Inflammatory macrophage (primary cell): Measurements from ENCODE around the gene SLC51A.
"Not testable (repeated sequence)": the region's sequence is repeated elsewhere in the genome, so short reads cannot be mapped to it uniquely, and the experiment has no call there.

Source experiments
- DNase-seq, 2 donors: peaks; one replicate each; pipeline ENCODE4 v3.0.0-alpha.2; 2020 to 2022
- total RNA-seq, 18 experiments: gene quantifications; one replicate each; lab custom pipeline; 2026; ENCODE audit warnings: mixed read lengths in 6 of 18, inconsistent platforms in 2 of 18; lab: John Stamatoyannopoulos, UW

The SLC51A gene
- 0 to 0.30 (median 0.07) reads per million in 18 experiments for total RNA-seq

DNA sequence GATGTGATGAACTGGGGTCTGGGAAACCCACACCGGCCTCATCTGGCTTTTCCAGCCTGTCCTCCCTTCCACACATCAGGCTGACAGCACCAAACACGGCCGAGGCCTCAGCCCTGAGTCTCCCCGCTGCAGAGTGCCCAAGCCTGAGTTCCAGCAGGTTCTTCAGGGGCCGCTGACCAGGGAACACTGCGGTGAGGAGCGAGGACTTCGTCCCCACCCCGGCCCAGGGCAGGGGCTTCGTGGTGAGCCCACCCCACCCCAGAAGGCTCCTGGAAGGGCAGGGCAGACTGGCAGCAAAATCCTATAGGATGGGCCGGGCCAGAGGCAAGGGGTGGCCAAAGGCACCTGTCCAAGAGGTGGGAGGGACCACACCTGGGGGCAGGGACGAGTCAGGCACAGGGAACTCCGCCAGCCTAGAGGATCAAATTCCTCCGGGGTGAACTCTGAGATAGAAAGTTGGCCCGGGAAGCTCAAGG is at the start of gene SLC51A:
TSS of gene SLC51A (plus strand) at position 446 of the 476 bp plus-strand sequence. CDS start 179 bp downstream, outside the sequence.
- no peak for DNase-seq

GRCh38 chr3:196166741-196167140 is 49.6 kb upstream of the SLC51A start:
- peak; percentile 34 to 50 for DNase-seq

GRCh38 chr3:196168808-196169391 is 47.4 kb upstream of the SLC51A start:
- no peak for DNase-seq

DNA sequence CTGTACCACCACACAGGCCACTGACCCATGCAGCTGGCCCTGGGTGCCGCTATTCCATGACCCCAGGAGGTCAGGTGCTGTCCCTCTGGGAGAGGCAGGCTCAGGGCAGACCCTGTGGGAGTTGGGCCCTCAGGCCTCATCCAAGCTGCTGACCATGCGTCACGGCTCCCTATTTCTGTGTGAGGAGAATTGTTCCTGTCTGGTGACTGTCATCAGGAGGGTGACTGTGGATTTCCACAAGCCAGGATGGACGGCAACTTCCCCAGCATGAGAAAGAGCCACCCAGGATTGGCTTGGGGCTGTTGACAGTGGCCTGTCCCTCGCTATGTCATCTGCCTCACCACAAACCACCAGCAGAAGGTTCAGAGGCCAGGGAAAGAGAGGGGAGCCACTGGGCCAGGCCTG is 46.5 kb upstream of the SLC51A start:
- peak; percentile 97 to 99 for DNase-seq

DNA sequence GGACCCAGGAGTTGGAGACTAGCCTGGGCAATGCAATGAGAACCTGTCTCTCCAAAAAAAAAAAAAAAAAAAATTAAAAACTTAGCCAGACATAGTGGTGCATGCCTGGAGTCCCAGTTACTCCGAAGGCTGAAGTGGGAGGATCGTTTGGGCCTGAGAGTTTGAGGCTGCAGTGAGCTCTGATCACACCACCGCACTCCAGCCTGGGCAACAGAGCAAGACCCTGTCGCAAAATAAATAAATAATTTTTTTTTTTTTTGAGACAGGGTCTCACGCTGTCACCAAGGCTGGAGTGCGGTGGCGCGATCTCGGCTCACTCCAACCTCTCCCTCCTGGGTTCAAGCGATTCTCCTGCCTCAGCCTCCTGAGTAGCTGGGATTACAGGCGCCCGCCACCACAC is 46.0 kb upstream of the SLC51A start:
- DNase-seq: not testable (repeated sequence)

GRCh38 chr3:196174652-196175051 is 41.7 kb upstream of the SLC51A start:
- DNase-seq: no peak

DNA sequence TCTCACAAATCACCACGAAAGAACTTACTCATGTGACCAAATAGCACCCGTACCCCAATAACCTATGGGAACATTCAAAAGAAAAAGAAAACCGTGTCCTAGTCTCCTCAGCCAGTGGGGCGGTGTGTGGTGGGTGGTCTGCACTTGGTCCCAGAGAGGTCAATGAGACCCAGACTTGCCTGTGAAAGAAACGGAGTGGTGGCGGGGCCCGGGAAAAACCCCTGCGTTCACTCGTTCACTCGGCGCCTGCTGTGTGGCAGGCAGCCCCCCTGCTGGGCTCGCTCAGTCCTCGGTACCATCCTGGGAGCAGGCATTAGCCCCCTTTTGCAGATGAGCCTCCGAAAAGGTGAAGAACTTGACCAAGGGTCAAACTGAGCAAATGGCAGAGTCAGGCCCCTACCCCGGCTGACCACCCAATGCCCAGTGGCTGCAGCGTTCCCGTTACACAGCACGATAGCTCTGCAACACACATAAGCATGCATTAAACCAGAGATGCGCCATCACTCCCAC is 41.2 kb upstream of the SLC51A start:
- no peak for DNase-seq

- DNase-seq: peak; percentile 44 to 67
Observed at GRCh38 chr3:196175722-196176121, 40.6 kb upstream of the SLC51A start.

- no peak for DNase-seq
Observed at GRCh38 chr3:196177567-196177966, 38.8 kb upstream of the SLC51A start.

GRCh38 chr3:196177967-196178366 is 38.4 kb upstream of the SLC51A start:
- DNase-seq: no peak

- no peak for DNase-seq
Observed at GRCh38 chr3:196178993-196179379, 37.3 kb upstream of the SLC51A start.

- peak; percentile 91 to 98 for DNase-seq
Observed at GRCh38 chr3:196179380-196180308, 36.7 kb upstream of the SLC51A start.

- DNase-seq: no peak
Observed at GRCh38 chr3:196180346-196180745, 36.0 kb upstream of the SLC51A start.

- no peak for DNase-seq
Observed at GRCh38 chr3:196181127-196181546, 35.2 kb upstream of the SLC51A start.

GRCh38 chr3:196184169-196184432 is 32.2 kb upstream of the SLC51A start:
- DNase-seq: not testable (repeated sequence)

- no peak for DNase-seq
Observed at GRCh38 chr3:196184881-196185280, 31.5 kb upstream of the SLC51A start.

DNA sequence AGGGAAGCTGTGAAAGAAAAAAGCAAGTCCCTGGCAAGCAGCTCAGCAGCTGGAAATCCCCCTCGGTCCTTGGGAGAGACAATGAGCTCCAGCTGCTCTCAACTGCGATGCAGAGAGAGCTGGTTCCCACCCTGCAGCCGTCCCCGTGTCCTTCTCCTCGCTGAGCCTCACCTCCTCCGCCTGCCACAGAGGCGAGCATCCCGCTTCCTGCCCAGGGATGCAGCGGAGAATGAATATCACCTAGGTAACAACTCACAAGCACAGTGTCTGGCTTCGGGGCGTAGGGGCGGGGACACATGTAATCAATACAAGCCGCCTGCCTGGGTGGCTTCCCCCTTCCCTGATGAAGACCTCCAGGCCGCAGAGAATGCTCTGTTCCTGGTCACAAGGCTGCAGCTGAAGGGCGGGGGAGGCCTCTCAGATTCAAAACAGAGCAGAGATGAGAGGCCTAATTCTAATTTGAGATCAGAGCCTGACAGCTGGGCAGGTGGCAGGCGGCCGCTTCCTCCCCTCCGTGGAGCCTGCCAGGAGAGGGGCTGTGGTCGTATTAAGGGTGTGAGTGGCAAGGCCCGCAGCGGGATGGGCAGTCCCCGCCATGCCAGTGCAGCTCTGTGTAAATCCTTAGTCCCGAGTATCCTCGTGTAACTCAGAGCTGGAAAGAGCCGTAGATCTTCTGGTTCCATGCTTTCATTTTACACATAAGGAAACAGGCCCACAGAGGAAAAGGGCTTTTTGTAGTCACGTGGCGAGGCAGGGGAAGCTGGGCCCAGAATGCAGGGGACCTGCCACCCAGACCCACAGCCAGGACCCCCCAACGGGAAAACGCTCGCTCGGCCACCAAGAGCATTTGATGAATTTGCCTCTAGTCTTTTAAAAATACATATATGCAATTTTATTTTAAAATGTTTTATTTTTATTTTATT is 29.4 kb upstream of the SLC51A start:
- no peak for DNase-seq

DNA sequence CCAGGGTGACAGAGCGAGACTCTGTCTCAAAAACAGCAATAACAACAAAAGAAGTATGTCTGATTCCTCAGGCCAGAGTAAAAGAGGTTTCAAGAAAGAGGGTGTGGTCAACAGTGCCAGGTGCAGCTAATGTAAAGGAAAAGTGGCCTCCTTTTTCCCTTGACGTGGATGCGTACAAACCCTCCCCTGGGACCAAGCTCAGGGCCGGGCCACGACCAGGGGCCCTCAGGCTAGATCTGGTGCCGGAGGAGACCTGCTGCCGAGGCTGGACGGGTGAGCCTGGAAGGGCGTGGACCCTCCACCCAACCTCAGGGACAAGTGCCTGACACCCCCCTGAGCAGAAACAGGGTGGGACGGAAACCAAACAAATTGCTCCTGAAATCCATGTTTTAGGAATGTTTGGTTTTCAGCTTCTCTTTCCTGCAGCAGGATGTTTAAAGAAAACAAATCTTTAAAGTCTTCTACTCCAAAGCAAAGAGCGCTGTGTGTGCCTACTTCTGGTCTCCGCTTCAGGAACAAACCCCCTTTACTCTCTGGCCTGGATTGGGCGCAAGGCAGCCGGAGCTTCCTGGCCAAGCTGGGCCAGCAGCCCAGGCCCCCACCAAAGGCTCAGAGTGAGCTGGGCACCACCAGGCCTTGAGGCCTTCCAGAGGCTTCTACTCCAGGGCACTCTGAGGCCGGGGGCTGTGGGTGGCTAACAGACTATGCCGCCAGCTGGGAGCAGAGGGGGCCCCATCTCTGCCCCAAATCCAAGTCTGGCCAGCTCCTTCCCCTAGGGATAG is 26.6 kb upstream of the SLC51A start:
- no peak for DNase-seq

- peak; percentile 85 to 89 for DNase-seq
Observed at GRCh38 chr3:196192036-196192523, 24.3 kb upstream of the SLC51A start.

DNA sequence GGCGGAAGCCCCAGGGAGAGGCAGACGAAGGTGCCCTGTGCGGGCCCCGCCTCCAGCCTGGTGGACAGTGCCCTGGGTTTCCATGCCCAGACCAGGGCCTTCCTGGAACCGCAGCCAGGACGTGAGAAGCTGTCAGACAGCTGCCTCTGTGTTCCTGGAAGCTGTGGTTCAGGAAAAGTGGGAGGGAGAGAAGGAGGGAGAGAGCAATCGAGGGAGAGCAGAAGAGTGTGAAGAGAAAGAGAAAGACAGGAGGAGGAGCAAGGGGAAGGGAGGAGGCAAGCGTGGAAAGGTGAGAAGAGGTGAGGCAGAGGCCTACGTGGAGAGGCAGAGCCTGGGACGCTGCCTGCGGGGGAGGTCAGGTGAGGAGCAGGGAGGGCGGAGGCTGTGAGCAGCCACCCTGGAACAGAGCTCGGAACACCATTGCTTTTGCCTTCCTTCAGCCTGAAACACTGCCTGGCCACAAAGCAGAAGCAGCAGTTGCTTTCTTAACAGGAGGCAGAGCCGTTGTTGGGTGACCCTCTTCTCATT is 23.7 kb upstream of the SLC51A start:
- peak; percentile 48 to 71 for DNase-seq

- peak; percentile 68 to 89 for DNase-seq
Observed at GRCh38 chr3:196193133-196193735, 23.1 kb upstream of the SLC51A start.
